Ureter (tissue), 1 donor: Measurements from ENCODE around the gene COL4A2. TPM values are rescaled to one million over a fixed set of nuclear protein-coding genes. Genes with fewer than 3 reads are reported as not detected.

Experiments
- DNase-seq: peaks from one replicate; pipeline ENCODE4 v3.0.0-alpha.2; 2020; ENCODE audit warnings: low spot score
- total RNA-seq: library from RNA; stranded (reverse); gene quantifications from one replicate; pipeline ENCODE4 v1.2.4, GENCODE V29; 2023
- donor health status: DM: yes; HTN: yes; CAD: no.

The COL4A2 gene
- total RNA-seq, 1 donor from 2014 or later: 227 TPM

- no peak for DNase-seq
Observed at GRCh38 chr13:110557610-110558305, 250.7 kb downstream of the COL4A2 start.

DNA sequence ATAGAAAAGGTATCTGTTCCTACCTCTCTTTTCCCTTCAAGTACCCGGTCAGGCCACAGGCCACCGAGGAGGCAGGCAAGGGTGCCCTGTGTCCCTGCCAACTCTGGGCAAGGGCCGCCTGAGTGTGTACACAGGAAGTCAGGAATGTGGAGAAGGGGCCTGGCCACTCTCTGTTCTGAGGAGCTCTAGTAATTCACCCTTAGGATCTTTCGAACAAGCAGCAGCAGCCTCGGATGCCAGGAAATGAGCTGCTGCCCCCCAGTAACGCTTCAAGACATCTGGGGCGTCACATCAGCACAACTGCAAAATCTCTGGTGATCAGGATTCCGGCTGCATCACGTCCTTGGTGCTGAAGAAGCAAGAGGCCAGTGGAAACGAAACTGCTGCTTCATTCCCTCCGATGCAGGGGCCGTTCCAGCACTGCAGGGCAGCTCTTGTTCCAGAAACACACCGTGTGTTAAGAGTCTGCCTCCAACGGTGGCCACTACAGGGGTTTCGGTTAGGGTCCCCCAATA, 252.4 kb downstream of the COL4A2 start:
- DNase-seq: no peak

GRCh38 chr13:110559986-110560385, 252.9 kb downstream of the COL4A2 start:
- no peak for DNase-seq

DNA sequence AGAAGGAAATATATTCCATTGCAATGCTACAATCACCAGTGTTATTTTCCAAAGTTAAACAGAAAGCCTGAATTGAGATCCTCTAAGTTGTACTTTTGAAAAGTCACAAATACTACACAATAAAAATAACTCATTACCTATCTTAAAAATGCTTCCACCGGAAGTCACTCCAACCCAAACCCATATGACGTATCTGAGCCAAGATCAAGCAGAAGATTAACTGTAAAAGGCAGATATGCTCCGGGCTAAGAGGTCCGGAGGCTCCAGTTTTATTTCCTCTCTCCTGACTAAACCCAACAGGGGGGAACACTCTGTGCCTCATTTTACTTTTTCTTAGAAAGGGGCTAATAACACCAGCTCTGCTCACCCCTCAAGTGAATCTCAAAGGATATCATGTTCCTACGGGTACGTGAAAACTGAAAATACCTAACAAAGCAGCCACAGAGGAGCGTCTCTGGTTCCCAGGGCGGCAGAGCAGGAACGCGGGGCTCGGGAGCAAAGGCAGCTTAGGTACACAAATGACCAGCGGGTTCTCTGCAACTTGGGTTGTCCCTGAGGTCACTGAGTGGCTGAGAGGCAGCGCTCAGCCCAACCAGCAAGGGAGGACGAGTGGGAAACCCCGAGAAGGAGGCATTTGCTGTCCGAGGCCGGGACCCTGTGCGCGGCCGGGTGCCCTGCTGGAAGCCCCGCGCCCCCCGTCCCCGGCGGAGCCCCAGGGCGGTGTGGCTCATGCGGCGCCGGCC, 253.7 kb downstream of the COL4A2 start:
- DNase-seq: no peak

- peak; percentile 93 for DNase-seq
Observed at GRCh38 chr13:110561344-110562035, 254.4 kb downstream of the COL4A2 start, which contains the start of gene RAB20. TSS of gene RAB20 (minus strand) at chr13:110561722. CDS start at chr13:110561519, 203 bp downstream.

- DNase-seq: no peak
Observed at GRCh38 chr13:110562036-110562597, 255.0 kb downstream of the COL4A2 start.

Other genes with a start within 250 kb of the COL4A2 start
- 144 TPM for gene COL4A1, start 127 bp upstream of the COL4A2 start, total RNA-seq